Non-pigmented ciliary epithelial cell (primary cell): ENCODE results near the gene SLC13A5.

Source experiments
- DNase-seq: peaks from one replicate; pipeline ENCODE4 v3.0.0-alpha.2; 2010; ENCODE audit warnings: low read depth

Gene SLC13A5

GRCh38 chr17:6638046-6638908, 74.9 kb downstream of the SLC13A5 start:
- no peak for DNase-seq

GRCh38 chr17:6637458-6637840, 75.7 kb downstream of the SLC13A5 start:
- DNase-seq, result no peak

GRCh38 chr17:6636616-6637457, 76.3 kb downstream of the SLC13A5 start:
- DNase-seq, result no peak

DNA sequence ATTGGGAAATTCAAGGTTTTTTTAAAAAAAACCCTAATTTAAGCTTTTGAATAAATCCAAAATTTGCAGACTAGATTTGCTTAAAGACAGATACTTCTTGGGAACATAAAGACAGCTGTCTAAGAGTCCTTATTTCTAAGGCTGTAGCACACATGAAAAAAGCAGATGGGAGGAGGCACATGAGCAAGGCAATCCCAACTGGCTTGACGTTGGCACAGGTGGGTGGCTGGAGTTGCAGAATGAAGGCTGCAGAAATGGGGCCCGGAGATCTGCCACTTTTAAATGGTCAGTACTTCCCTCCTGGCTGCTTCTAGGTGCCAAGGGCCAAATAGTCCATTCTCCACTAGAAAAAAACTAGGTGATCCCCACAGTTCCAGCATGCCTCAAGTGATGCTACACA, 77.1 kb downstream of the SLC13A5 start:
- no peak for DNase-seq
